HCT116 (cell line): Measurements from ENCODE around the gene MACROH2A1. TPM values are rescaled to one million over a fixed set of nuclear protein-coding genes. Genes with fewer than 3 reads are reported as not detected.

Experiments used
- ATAC-seq: fragments of 200-7000 bp; cut with Tn5 transposase; 2 replicates; pipeline ENCODE4 v1.9.1; 2020; ENCODE audit warnings: mild to moderate bottlenecking, moderate library complexity
- BruUV-seq: library from RNA; stranded (reverse); fragments of 400-500 nt; replicated peaks from 2 replicates; lab custom pipeline; 2021; lab: Mats Ljungman, UMichigan
- CTCF ChIA-PET: fragments of 300-600 bp; sonication (Branson Sonifier 250); formaldehyde crosslinking; loops from one replicate; lab custom pipeline; 2021; ENCODE audit warnings: antibody characterized with exemption; lab: Charles Lee
- POLR2A ChIA-PET: fragments of 300-600, 350-600 bp; sonication (Branson Sonifier 250); formaldehyde crosslinking; loops from one replicate; lab custom pipeline; 2021; ENCODE audit warnings: antibody characterized with exemption; lab: Charles Lee
- RAD21 ChIA-PET, 2 experiments: fragments of 300-600 bp; sonication (Branson Sonifier 250); formaldehyde crosslinking; loops; one replicate each; lab custom pipeline; 2023; ENCODE audit warnings: low total read pairs in 2 of 2; ENCODE audit not compliant: uncharacterized antibody in 2 of 2, unreplicated experiment in 2 of 2, low non-redundant PET in 1 of 2; lab: Charles Lee
- DNase-seq: peaks from one replicate; pipeline ENCODE4 v3.0.0-alpha.2; 2010; ENCODE audit warnings: low read depth, low spot score
- H2AFZ ChIP-seq: fragments of 200-600 bp; shearing (Covaris generic), sonication (generic); 2 replicates; pipeline ENCODE4 v1.6.1; 2017; ENCODE audit warnings: low read depth, mixed run types, mixed read lengths, antibody characterized with exemption, low read length; ENCODE audit not compliant: poor library complexity, severe bottlenecking
- H3K27ac ChIP-seq: 2 replicates; pipeline ENCODE4 v1.5.1; 2012; ENCODE audit warnings: low read depth, low read length
- H3K27me3 ChIP-seq: fragments of 200-600 bp; sonication (generic); 2 replicates; pipeline ENCODE4 v1.6.1; 2016; ENCODE audit warnings: mixed run types, low read length, mixed read lengths; ENCODE audit not compliant: insufficient read depth
- H3K36me3 ChIP-seq, 2 experiments: fragments of 200-500 bp in 1 of 2; fragments of 200-600 bp in 1 of 2; sonication (Bioruptor generic) in 1 of 2; sonication (generic) in 1 of 2; 2 replicates each; pipeline versions ENCODE4 v1.5.1 to v1.6.1; 2014 to 2016; ENCODE audit warnings: low read length in 2 of 2, inconsistent platforms in 1 of 2, mixed read lengths in 1 of 2, mixed run types in 1 of 2; ENCODE audit not compliant: insufficient read depth in 2 of 2, control insufficient read depth in 1 of 2
- H3K4me1 ChIP-seq, 2 experiments: fragments of 200-600 bp in 1 of 2; sonication (generic) in 1 of 2; 2 replicates each; pipeline versions ENCODE4 v1.5.1 to v1.6.1; 2012 to 2017; ENCODE audit warnings: low read length in 2 of 2, inconsistent platforms in 1 of 2, mild to moderate bottlenecking in 1 of 2, mixed read lengths in 1 of 2, mixed run types in 1 of 2, moderate library complexity in 1 of 2; ENCODE audit not compliant: insufficient read depth in 2 of 2, control insufficient read depth in 1 of 2
- H3K4me2 ChIP-seq: fragments of 200-600 bp; sonication (generic); 2 replicates; pipeline ENCODE4 v1.6.1; 2017; ENCODE audit warnings: mixed run types, low read length, mixed read lengths
- H3K4me3 ChIP-seq, 2 experiments: fragments of 200-600 bp in 1 of 2; sonication (generic) in 1 of 2; replicated peaks in 1 of 2; 2 replicates each; pipeline ENCODE4 v1.5.1; 2011 to 2016; ENCODE audit warnings: low read length in 2 of 2, control low read depth in 1 of 2, low read depth in 1 of 2, mild to moderate bottlenecking in 1 of 2, mixed read lengths in 1 of 2, mixed run types in 1 of 2
- H3K79me2 ChIP-seq: fragments of 200-600 bp; sonication (generic); 2 replicates; pipeline ENCODE4 v1.6.1; 2017; ENCODE audit warnings: mild to moderate bottlenecking, mixed run types, low read length, moderate library complexity, mixed read lengths; ENCODE audit not compliant: insufficient read depth
- H3K9ac ChIP-seq: fragments of 200-600 bp; sonication (generic); 2 replicates; pipeline ENCODE4 v1.6.1; 2016; ENCODE audit warnings: low read length, mixed read lengths
- H3K9me2 ChIP-seq: fragments of 200-600 bp; sonication (generic), shearing (Covaris generic); 2 replicates; pipeline ENCODE4 v1.6.1; 2017; ENCODE audit warnings: mixed run types, mild to moderate bottlenecking, moderate library complexity; ENCODE audit not compliant: insufficient read depth
- H3K9me3 ChIP-seq, 2 experiments: fragments of 200-500 bp in 1 of 2; fragments of 200-600 bp in 1 of 2; sonication (Bioruptor generic) in 1 of 2; sonication (generic) in 1 of 2; 2 replicates each; pipeline ENCODE4 v1.6.1; 2014 to 2017; ENCODE audit warnings: low read length in 2 of 2, mixed read lengths in 2 of 2, inconsistent platforms in 1 of 2, low read depth in 1 of 2, mild to moderate bottlenecking in 1 of 2, mixed run types in 1 of 2, moderate library complexity in 1 of 2; ENCODE audit not compliant: control insufficient read depth in 1 of 2, insufficient read depth in 1 of 2
- H4K20me1 ChIP-seq: fragments of 200-600 bp; sonication (generic), shearing (Covaris generic); 2 replicates; pipeline ENCODE4 v1.6.1; 2017; ENCODE audit warnings: mixed run types, mild to moderate bottlenecking, moderate library complexity; ENCODE audit not compliant: insufficient read depth
- CEBPB ChIP-seq: IDR thresholded peaks from 2 replicates; pipeline ENCODE4 v1.6.1; 2012; ENCODE audit warnings: low read depth
- EGR1 ChIP-seq: IDR thresholded peaks from 2 replicates; pipeline ENCODE4 v1.6.1; 2012; ENCODE audit warnings: low read depth
- EZH2 ChIP-seq: fragments of 200-600 bp; sonication (generic); IDR thresholded peaks from 2 replicates; pipeline ENCODE4 v1.6.1; 2017; ENCODE audit warnings: antibody characterized with exemption, mixed run types
- FOSL1 ChIP-seq: IDR thresholded peaks from 2 replicates; pipeline ENCODE4 v1.6.1; 2012; ENCODE audit warnings: low read depth
- JUND ChIP-seq: IDR thresholded peaks from 2 replicates; pipeline ENCODE4 v1.6.1; 2012
- SP1 ChIP-seq: IDR thresholded peaks from 2 replicates; pipeline ENCODE4 v1.6.1; 2012; ENCODE audit warnings: low read depth
- SRF ChIP-seq: IDR thresholded peaks from 2 replicates; pipeline ENCODE4 v1.6.1; 2012; ENCODE audit warnings: low read depth
- YY1 ChIP-seq: IDR thresholded peaks from 2 replicates; pipeline ENCODE4 v1.6.1; 2011; ENCODE audit warnings: low read length, low read depth, moderate library complexity, mild to moderate bottlenecking; ENCODE audit not compliant: insufficient replicate concordance; ENCODE audit errors: extremely low read depth
- ZFX ChIP-seq: fragments of 450-650 bp; IDR thresholded peaks from 2 replicates; pipeline ENCODE4 v1.6.1; 2017
- intact Hi-C: fragments of 100-400 bp; cut with micrococcal nuclease; formaldehyde crosslinking; loops from 2 replicates; pipeline ENCODE4 v1.10.0; 2022
- total RNA-seq: library from RNA; stranded (reverse); gene quantifications from one replicate; pipeline ENCODE4 v1.2.1, GENCODE V29; 2021; ENCODE audit not compliant: unreplicated experiment
- TF ChIP-seq, protein P1 (sequence below): IDR thresholded peaks from 2 replicates; pipeline ENCODE4 v1.6.1; 2012; ENCODE audit warnings: low read depth

Gene MACROH2A1
- total RNA-seq, 1 experiment from 2014 or later: 218 TPM

DNA sequence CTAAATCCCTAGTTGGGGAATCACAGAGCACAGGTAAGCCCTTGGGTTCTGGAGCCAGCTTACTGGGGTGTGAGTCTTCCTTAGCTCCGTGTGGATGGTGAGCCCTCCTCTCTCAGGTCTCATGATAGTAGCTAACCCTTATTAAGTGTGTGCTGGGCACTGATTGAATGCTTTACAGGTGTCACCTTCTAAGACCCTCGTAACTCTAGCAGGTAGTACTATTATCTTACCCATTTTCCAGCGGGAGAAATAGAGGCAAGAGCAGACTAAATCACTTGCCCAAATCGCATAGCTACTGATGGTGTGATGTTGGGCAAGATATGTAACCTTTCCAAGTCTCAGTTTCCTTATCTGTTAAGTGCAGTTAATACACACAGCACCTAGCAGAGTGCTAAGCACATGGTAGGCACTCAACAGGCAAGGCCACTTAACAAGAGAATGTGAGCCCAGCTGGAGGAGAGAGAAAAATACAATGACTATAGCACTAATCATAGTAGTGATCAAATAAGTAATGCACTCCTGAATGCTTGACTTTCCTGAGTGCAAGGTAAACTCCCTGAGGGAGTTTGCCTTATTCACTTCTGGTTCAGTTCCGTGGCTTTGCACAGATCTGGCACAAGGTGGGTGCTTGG, 48.4 kb upstream of the MACROH2A1 start, which contains the start of gene DCANP1 (continued):
- TF ChIP-seq SP1: no peak
- TF ChIP-seq FOSL1: no peak
- TF ChIP-seq YY1: no peak
- TF ChIP-seq CEBPB: no peak
- no peak for TF ChIP-seq EZH2
- TF ChIP-seq SRF: no peak
- TF ChIP-seq, all 23 proteins: peak for 0

DNA sequence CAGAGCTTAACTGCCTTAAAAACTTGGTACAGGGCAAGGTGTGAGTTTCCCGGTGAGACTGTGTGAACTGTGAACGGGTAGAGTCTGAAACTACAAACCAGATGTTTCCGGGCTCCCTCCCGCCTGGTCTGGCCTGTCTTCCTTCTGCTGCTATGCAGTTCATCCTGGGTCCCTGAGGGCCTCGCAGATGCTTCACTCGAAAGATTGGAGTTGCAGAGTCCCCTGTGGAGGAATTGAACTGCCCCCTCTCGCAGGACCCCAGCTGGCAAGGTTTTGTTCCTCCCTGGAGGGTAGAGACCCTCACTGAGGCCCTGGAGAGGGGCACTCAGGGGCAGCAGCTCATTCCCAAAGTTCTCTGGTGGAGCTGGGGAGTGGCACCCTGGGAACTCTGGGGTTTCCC, 47.6 kb upstream of the MACROH2A1 start:
- no peak overlapping the region for H2AFZ ChIP-seq
- ChIA-PET RAD21 (no interaction called here), POLR2A (no interaction called here), CTCF (interaction anchor here (1.8 kb wide), 1 partner anchor 11 kb away, joined by 5 read pairs; no protein-coding TSS in a partner anchor)
- H3K4me1 ChIP-seq: no peaks in the 10 kb centered on the region
- H3K9me2 ChIP-seq: no peaks in the 10 kb centered on the region
- ATAC-seq: no peak
- H3K36me3 ChIP-seq: no peaks in the 10 kb centered on the region
- DNase-seq: no peak
- no peaks in the 10 kb centered on the region for H3K9me3 ChIP-seq
- H3K27ac ChIP-seq: no peak overlapping the region
- no peaks in the 10 kb centered on the region for H4K20me1 ChIP-seq
- BruUV-seq: no TSS peak
- no peak overlapping the region for H3K4me3 ChIP-seq
- intact Hi-C loops: no loop called here
- no peak overlapping the region for H3K9ac ChIP-seq
- TF ChIP-seq JUND (no peak), ZFX (no peak), SRF (no peak), SP1 (no peak), EGR1 (no peak)
- TF ChIP-seq, protein P1, sequence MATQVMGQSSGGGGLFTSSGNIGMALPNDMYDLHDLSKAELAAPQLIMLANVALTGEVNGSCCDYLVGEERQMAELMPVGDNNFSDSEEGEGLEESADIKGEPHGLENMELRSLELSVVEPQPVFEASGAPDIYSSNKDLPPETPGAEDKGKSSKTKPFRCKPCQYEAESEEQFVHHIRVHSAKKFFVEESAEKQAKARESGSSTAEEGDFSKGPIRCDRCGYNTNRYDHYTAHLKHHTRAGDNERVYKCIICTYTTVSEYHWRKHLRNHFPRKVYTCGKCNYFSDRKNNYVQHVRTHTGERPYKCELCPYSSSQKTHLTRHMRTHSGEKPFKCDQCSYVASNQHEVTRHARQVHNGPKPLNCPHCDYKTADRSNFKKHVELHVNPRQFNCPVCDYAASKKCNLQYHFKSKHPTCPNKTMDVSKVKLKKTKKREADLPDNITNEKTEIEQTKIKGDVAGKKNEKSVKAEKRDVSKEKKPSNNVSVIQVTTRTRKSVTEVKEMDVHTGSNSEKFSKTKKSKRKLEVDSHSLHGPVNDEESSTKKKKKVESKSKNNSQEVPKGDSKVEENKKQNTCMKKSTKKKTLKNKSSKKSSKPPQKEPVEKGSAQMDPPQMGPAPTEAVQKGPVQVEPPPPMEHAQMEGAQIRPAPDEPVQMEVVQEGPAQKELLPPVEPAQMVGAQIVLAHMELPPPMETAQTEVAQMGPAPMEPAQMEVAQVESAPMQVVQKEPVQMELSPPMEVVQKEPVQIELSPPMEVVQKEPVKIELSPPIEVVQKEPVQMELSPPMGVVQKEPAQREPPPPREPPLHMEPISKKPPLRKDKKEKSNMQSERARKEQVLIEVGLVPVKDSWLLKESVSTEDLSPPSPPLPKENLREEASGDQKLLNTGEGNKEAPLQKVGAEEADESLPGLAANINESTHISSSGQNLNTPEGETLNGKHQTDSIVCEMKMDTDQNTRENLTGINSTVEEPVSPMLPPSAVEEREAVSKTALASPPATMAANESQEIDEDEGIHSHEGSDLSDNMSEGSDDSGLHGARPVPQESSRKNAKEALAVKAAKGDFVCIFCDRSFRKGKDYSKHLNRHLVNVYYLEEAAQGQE: no peak
- no peaks in the 10 kb centered on the region for H3K79me2 ChIP-seq
- no peak overlapping the region for H3K4me2 ChIP-seq
- no peaks in the 10 kb centered on the region; the same call in 1 of the 2 replicates for H3K27me3 ChIP-seq
